HepG2 (cell line): ENCODE data around the gene MTG1. TPM values are rescaled to one million over a fixed set of nuclear protein-coding genes. Genes with fewer than 3 reads are reported as not detected.

ENCODE experiments used
- ATAC-seq: fragments of 200-7000 bp; cut with Tn5 transposase; 3 replicates; pipeline ENCODE4 v1.9.1; 2020; ENCODE audit warnings: mild to moderate bottlenecking, moderate library complexity
- BruUV-seq: library from RNA; stranded (reverse); fragments of 400-500 nt; replicated peaks from 2 replicates; lab custom pipeline; 2021; lab: Mats Ljungman, UMichigan
- CTCF ChIA-PET: fragments of 300-600 bp; formaldehyde crosslinking; extraction: SDS; loops from one replicate; lab custom pipeline; 2021; ENCODE audit warnings: low total read pairs, inconsistent platforms, low intra/inter-chr PET ratio; lab: Yijun Ruan, JAX
- POLR2A ChIA-PET: fragments of 350-600 bp; sonication (Branson Sonifier 250); formaldehyde crosslinking; loops from one replicate; lab custom pipeline; 2020; ENCODE audit warnings: antibody characterized with exemption, inconsistent platforms; lab: Yijun Ruan, JAX
- DNase-seq: peaks from one replicate; pipeline ENCODE4 v3.0.0-alpha.2; 2015; ENCODE audit warnings: low spot score
- FAIRE-seq: peaks from 3 replicates; lab custom pipeline; 2011; peaks lifted over from hg19 to GRCh38; lab: Jason Lieb, UNC
- H2AFZ ChIP-seq: one replicate; pipeline ENCODE4 v1.6.1; 2011; ENCODE audit warnings: low read length, inconsistent platforms
- H3K27ac ChIP-seq: fragments of 300-600 bp; 3 replicates; pipeline ENCODE4 v1.8.0; 2011; ENCODE audit warnings: mixed run types, mild to moderate bottlenecking, mixed read lengths, low read length, inconsistent platforms; ENCODE audit not compliant: insufficient read depth; ENCODE audit errors: extremely low read length
- H3K27me3 ChIP-seq, 2 experiments: fragments of 200-600 bp in 1 of 2; 2 replicates in 1 of 2; 3 replicates in 1 of 2; pipeline versions ENCODE4 v1.6.0 to v1.8.0; 2011; ENCODE audit warnings: low read length in 2 of 2, mild to moderate bottlenecking in 2 of 2, moderate library complexity in 2 of 2, inconsistent platforms in 1 of 2; ENCODE audit not compliant: insufficient read depth in 2 of 2, control insufficient read depth in 1 of 2
- H3K36me3 ChIP-seq, 2 experiments: fragments of 200-600 bp in 1 of 2; replicated peaks in 1 of 2; 2 replicates in 1 of 2; 3 replicates in 1 of 2; pipeline versions ENCODE4 v1.5.1 to v1.8.0; 2011; ENCODE audit warnings: low read length in 2 of 2, inconsistent platforms in 1 of 2; ENCODE audit not compliant: insufficient read depth in 2 of 2, control insufficient read depth in 1 of 2
- H3K4me1 ChIP-seq: 2 replicates; pipeline ENCODE4 v1.5.1; 2012; ENCODE audit warnings: low read length, inconsistent platforms; ENCODE audit not compliant: insufficient read depth
- H3K4me2 ChIP-seq: 2 replicates; pipeline ENCODE4 v1.6.0; 2011; ENCODE audit warnings: low read depth, low read length, inconsistent platforms
- H3K4me3 ChIP-seq, 3 experiments: fragments of 200-600 bp in 1 of 3; sonication (generic), shearing (Covaris generic) in 1 of 3; replicated peaks in 1 of 3; 2 replicates each; pipeline ENCODE4 v1.5.1; 2011 to 2016; ENCODE audit warnings: low read length in 3 of 3, inconsistent platforms in 2 of 3, low read depth in 2 of 3, mild to moderate bottlenecking in 2 of 3, control low read depth in 1 of 3, mixed read lengths in 1 of 3; ENCODE audit not compliant: insufficient read depth in 1 of 3
- H3K79me2 ChIP-seq: one replicate; pipeline ENCODE4 v1.6.1; 2011; ENCODE audit warnings: low read length, inconsistent platforms; ENCODE audit not compliant: insufficient read depth
- H3K9ac ChIP-seq: 2 replicates; pipeline ENCODE4 v1.6.0; 2011; ENCODE audit warnings: mild to moderate bottlenecking, low read depth, low read length, inconsistent platforms; ENCODE audit not compliant: insufficient read depth
- H3K9me3 ChIP-seq: 2 replicates; pipeline ENCODE4 v1.5.1; 2012; ENCODE audit warnings: mild to moderate bottlenecking, low read length
- H4K20me1 ChIP-seq: 2 replicates; pipeline ENCODE4 v1.6.0; 2011; ENCODE audit warnings: inconsistent platforms, mild to moderate bottlenecking, low read length, moderate library complexity; ENCODE audit not compliant: insufficient read depth
- CENPT ChIP-seq: sonication (generic); formaldehyde crosslinking; IDR thresholded peaks from 2 replicates; pipeline ENCODE4 v1.8.0; 2022; ENCODE audit warnings: low read depth, mild to moderate bottlenecking, moderate library complexity, missing genetic modification reagents
- CHD2 ChIP-seq: IDR thresholded peaks from 2 replicates; pipeline ENCODE4 v1.6.1; 2011; ENCODE audit warnings: low read depth, low read length, improper control_type of control experiment
- KMT2B ChIP-seq: IDR thresholded peaks from 2 replicates; pipeline ENCODE4 v1.6.1; 2016; ENCODE audit warnings: missing genetic modification reagents, missing compliant biosample characterization
- MYPOP ChIP-seq: sonication (generic); formaldehyde crosslinking; IDR thresholded peaks from 2 replicates; pipeline ENCODE4 v1.8.1; 2023; ENCODE audit warnings: mild to moderate bottlenecking, moderate library complexity, missing genetic modification reagents
- NCOA2 ChIP-seq: sonication (generic); formaldehyde crosslinking; IDR thresholded peaks from 2 replicates; pipeline ENCODE4 v1.8.0; 2022; ENCODE audit warnings: inconsistent platforms
- NR2F1 ChIP-seq, 2 experiments: fragments of 450-650 bp in 1 of 2; formaldehyde crosslinking in 1 of 2; IDR thresholded peaks; 2 replicates each; pipeline versions ENCODE4 v1.5.0 to v1.6.1; 2016 to 2020; ENCODE audit warnings: mild to moderate bottlenecking in 1 of 2, missing compliant biosample characterization in 1 of 2, missing genetic modification reagents in 1 of 2, moderate library complexity in 1 of 2
- RORA ChIP-seq: sonication (generic); formaldehyde crosslinking; IDR thresholded peaks from 2 replicates; pipeline ENCODE4 v1.5.0; 2020; ENCODE audit warnings: mild to moderate bottlenecking, missing genetic modification reagents, moderate library complexity
- SIX4 ChIP-seq: sonication (generic); formaldehyde crosslinking; IDR thresholded peaks from 2 replicates; pipeline ENCODE4 v1.4.0; 2020; ENCODE audit warnings: missing genetic modification reagents
- TRAFD1 ChIP-seq: sonication (generic); formaldehyde crosslinking; IDR thresholded peaks from 2 replicates; pipeline ENCODE4 v1.5.1; 2020; ENCODE audit warnings: missing genetic modification reagents, mild to moderate bottlenecking, borderline replicate concordance
- ZKSCAN5 ChIP-seq: sonication (generic); formaldehyde crosslinking; IDR thresholded peaks from 2 replicates; pipeline ENCODE4 v1.5.1; 2020; ENCODE audit warnings: mild to moderate bottlenecking, missing genetic modification reagents
- ZNF10 ChIP-seq: sonication (generic); formaldehyde crosslinking; IDR thresholded peaks from 2 replicates; pipeline ENCODE4 v1.4.0; 2020; ENCODE audit warnings: mild to moderate bottlenecking, low read depth, missing genetic modification reagents, borderline replicate concordance
- ZNF136 ChIP-seq: sonication (generic); formaldehyde crosslinking; IDR thresholded peaks from 2 replicates; pipeline ENCODE4 v1.8.1; 2022; ENCODE audit warnings: low read depth, mild to moderate bottlenecking, moderate library complexity, missing genetic modification reagents
- ZNF589 ChIP-seq: sonication (generic); formaldehyde crosslinking; conservative IDR thresholded peaks from 2 replicates; pipeline ENCODE4 v1.8.0; 2022; ENCODE audit warnings: mild to moderate bottlenecking, moderate library complexity, missing genetic modification reagents
- ZNF629 ChIP-seq: sonication (generic); formaldehyde crosslinking; conservative IDR thresholded peaks from 2 replicates; pipeline ENCODE4 v1.5.0; 2020; ENCODE audit warnings: missing genetic modification reagents
- ZNF670 ChIP-seq: sonication (generic); formaldehyde crosslinking; IDR thresholded peaks from 2 replicates; pipeline ENCODE4 v1.8.0; 2022; ENCODE audit warnings: mild to moderate bottlenecking, missing genetic modification reagents, borderline replicate concordance
- ZNF777 ChIP-seq: sonication (generic); formaldehyde crosslinking; IDR thresholded peaks from 2 replicates; pipeline ENCODE4 v1.4.0; 2020; ENCODE audit warnings: missing genetic modification reagents
- ZSCAN30 ChIP-seq: sonication (generic); formaldehyde crosslinking; IDR thresholded peaks from 2 replicates; pipeline ENCODE4 v1.5.0; 2020; ENCODE audit warnings: mild to moderate bottlenecking, missing genetic modification reagents
- WGBS: methylation state at CpG from one replicate; pipeline ENCODE4 v1.1.6; 2017; ENCODE audit warnings: low lambda C conversion rate; 5-methylcytosine and 5-hydroxymethylcytosine counted together
- in situ Hi-C: cut with HindIII; loops from 2 replicates; pipeline ENCODE4 v1.10.0; 2017; ENCODE audit warnings: low pct_unique_long_range_greater_than_20kb; ENCODE audit not compliant: extremely low pct_ligation_motif_present
- intact Hi-C: fragments of 100-400 bp; cut with micrococcal nuclease; formaldehyde crosslinking; loops from one replicate; pipeline ENCODE4 v1.10.0; 2022; ENCODE audit not compliant: unreplicated experiment
- polyA plus RNA-seq, 8 experiments: library from polyadenylated mRNA; depleted of rRNA in 3 of 8; stranded (reverse) in 7 of 8; unstranded in 1 of 8; fragments of >200 nt; fragmentation: Illumina TruSeq in 4 of 8; extraction: Trizol in 4 of 8; gene quantifications; 2 replicates each; pipeline versions ENCODE4 v1.2.1 to v1.2.3, GENCODE V29; 2011 to 2016; ENCODE audit warnings: low read depth in 4 of 8, missing spikeins in 1 of 8, mixed read lengths in 1 of 8; ENCODE audit not compliant: insufficient read depth in 1 of 8
- total RNA-seq, 5 experiments: library from RNA; depleted of rRNA; stranded (reverse); fragments of >200 nt; fragmentation: Illumina TruSeq; extraction: Trizol; gene quantifications; 2 replicates each; pipeline ENCODE4 v1.2.3, GENCODE V29; 2016; ENCODE audit warnings: low read depth in 1 of 5
- TF ChIP-seq, protein P1 (sequence below): sonication (generic); formaldehyde crosslinking; conservative IDR thresholded peaks from 2 replicates; pipeline ENCODE4 v1.8.0; 2022; ENCODE audit warnings: mild to moderate bottlenecking, moderate library complexity, missing genetic modification reagents
- TF ChIP-seq, protein P2 (sequence below): sonication (generic); formaldehyde crosslinking; conservative IDR thresholded peaks from 2 replicates; pipeline ENCODE4 v1.8.0; 2022; ENCODE audit warnings: low read depth, missing genetic modification reagents

The MTG1 gene
- total and polyA plus RNA-seq, 2 of the 13 experiments (the other 11 are each of a cell fraction or from before 2014, with no cell fraction given): 42.0 to 103 TPM

DNA sequence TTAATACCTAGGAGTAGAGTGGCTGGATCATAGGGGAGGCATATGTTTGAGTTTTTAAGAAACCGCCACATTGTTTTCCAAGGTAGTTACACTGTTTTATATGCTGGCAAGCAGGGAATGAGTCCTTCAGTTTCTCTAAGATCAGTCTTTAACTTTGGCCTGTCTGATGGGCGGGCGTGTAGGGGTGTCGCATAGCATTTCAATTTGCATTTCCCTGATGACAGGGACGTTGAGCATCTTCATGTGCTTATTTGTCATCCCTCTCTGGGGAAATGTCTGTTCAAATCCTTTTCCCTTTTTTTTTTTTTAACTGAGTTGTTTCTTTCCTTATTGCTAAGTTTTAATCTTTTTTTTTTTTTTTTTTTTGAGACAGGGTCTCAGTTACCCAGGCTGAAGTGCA is 9.8 kb downstream of the MTG1 start (continued):
- no peak for TF ChIP-seq ZKSCAN5
- no peak for TF ChIP-seq NCOA2
- no peak for TF ChIP-seq CHD2

DNA sequence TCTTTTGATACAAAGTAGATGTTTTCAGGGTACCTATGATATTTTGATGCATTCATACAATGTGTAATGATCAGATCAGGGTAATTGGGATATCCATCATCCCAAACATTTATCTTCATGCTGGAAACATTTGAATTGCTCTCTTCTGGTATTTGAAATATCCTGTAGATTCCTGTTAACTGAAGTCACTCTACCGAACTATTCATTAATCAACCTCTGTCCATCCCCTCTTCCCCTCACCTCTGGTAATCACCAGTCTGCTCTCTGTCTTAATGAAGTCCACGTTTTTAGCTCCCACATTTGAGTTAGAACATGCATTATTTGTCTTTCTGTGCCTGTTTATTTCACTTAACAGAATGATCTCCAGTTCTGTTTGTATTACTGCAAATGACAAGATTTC is 11.3 kb downstream of the MTG1 start:
- ATAC-seq (no peak), FAIRE-seq (no peak)
- CTCF ChIA-PET: no interaction called here

More for the DNA sequence above, 11.3 kb downstream of the MTG1 start:
- intact Hi-C loops: no loop called here
- H3K4me2 ChIP-seq: no peak overlapping the region
- H3K4me1 ChIP-seq: no peaks in the 10 kb centered on the region
- H3K36me3 ChIP-seq: peaks cover 11 to 51% of the 10 kb centered on the region in 2 experiments; a peak in 4 of 5 replicates
- H2AFZ ChIP-seq: no peak overlapping the region
- no peak overlapping the region for H3K4me3 ChIP-seq
- H4K20me1 ChIP-seq: no peaks in the 10 kb centered on the region
- POLR2A ChIA-PET: no interaction called here
- DNase-seq: no peak
- in situ Hi-C loops: no loop called here
- H3K79me2 ChIP-seq: peaks cover 38% of the 10 kb centered on the region
- no peak overlapping the region for H3K27ac ChIP-seq
- H3K9me3 ChIP-seq: no peaks in the 10 kb centered on the region
- no TSS peak for BruUV-seq
- no peaks in the 10 kb centered on the region for H3K27me3 ChIP-seq
- no peak overlapping the region for H3K9ac ChIP-seq
- TF ChIP-seq ZNF777 (CRISPR knock-in tag) (no peak), TRAFD1 (CRISPR knock-in tag) (no peak), KMT2B (CRISPR knock-in tag) (no peak), ZSCAN30 (no peak), ZNF10 (CRISPR knock-in tag) (no peak), CENPT (CRISPR knock-in tag) (no peak), ZNF629 (no peak), ZNF589 (no peak), SIX4 (CRISPR knock-in tag) (no peak), ZNF136 (CRISPR knock-in tag) (no peak), RORA (no peak), MYPOP (CRISPR knock-in tag) (no peak), NR2F1 (CRISPR knock-in tag; IDR thresholded peaks at IDR 0.05) (no peak), ZNF670 (CRISPR knock-in tag) (no peak)
- TF ChIP-seq, protein P1, sequence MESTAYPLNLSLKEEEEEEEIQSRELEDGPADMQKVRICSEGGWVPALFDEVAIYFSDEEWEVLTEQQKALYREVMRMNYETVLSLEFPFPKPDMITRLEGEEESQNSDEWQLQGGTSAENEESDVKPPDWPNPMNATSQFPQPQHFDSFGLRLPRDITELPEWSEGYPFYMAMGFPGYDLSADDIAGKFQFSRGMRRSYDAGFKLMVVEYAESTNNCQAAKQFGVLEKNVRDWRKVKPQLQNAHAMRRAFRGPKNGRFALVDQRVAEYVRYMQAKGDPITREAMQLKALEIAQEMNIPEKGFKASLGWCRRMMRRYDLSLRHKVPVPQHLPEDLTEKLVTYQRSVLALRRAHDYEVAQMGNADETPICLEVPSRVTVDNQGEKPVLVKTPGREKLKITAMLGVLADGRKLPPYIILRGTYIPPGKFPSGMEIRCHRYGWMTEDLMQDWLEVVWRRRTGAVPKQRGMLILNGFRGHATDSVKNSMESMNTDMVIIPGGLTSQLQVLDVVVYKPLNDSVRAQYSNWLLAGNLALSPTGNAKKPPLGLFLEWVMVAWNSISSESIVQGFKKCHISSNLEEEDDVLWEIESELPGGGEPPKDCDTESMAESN (CRISPR knock-in tag): no peak
- TF ChIP-seq, protein P2, sequence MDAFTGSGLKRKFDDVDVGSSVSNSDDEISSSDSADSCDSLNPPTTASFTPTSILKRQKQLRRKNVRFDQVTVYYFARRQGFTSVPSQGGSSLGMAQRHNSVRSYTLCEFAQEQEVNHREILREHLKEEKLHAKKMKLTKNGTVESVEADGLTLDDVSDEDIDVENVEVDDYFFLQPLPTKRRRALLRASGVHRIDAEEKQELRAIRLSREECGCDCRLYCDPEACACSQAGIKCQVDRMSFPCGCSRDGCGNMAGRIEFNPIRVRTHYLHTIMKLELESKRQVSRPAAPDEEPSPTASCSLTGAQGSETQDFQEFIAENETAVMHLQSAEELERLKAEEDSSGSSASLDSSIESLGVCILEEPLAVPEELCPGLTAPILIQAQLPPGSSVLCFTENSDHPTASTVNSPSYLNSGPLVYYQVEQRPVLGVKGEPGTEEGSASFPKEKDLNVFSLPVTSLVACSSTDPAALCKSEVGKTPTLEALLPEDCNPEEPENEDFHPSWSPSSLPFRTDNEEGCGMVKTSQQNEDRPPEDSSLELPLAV: no peak
- WGBS: 93% methylated on average over 2 of the region's 2 CpGs
